IMR-90 (cell line): ENCODE data around the gene TMEM179.

Experiments used
- BHLHE40 ChIP-seq: fragments of 150-350 bp; IDR thresholded peaks from 2 replicates; pipeline ENCODE4 v1.6.1; 2016; ENCODE audit warnings: mild to moderate bottlenecking, low read depth, low read length
- CEBPB ChIP-seq: IDR thresholded peaks from 2 replicates; pipeline ENCODE4 v1.6.1; 2012; ENCODE audit warnings: low read depth, low read length, improper control_type of control experiment
- CHD1 ChIP-seq: IDR thresholded peaks from 2 replicates; pipeline ENCODE4 v1.6.1; 2012; ENCODE audit warnings: low read depth, low read length, improper control_type of control experiment
- MXI1 ChIP-seq: IDR thresholded peaks from 2 replicates; pipeline ENCODE4 v1.6.1; 2012; ENCODE audit warnings: low read depth, mild to moderate bottlenecking, low read length, moderate library complexity, borderline replicate concordance
- POLR2A ChIP-seq: IDR thresholded peaks from 2 replicates; pipeline ENCODE4 v1.6.1; 2012; ENCODE audit warnings: mild to moderate bottlenecking, low read depth, low read length
- RAD21 ChIP-seq: IDR thresholded peaks from 2 replicates; pipeline ENCODE4 v1.6.1; 2012; ENCODE audit warnings: low read length, improper control_type of control experiment
- RCOR1 ChIP-seq: IDR thresholded peaks from 2 replicates; pipeline ENCODE4 v1.6.1; 2012; ENCODE audit warnings: mild to moderate bottlenecking, low read length, improper control_type of control experiment; ENCODE audit not compliant: insufficient replicate concordance
- RFX5 ChIP-seq: IDR thresholded peaks from 2 replicates; pipeline ENCODE4 v1.8.0; 2012; ENCODE audit warnings: low read depth, mild to moderate bottlenecking, low read length, moderate library complexity
- SMC3 ChIP-seq: fragments of 150-350 bp; IDR thresholded peaks from 2 replicates; pipeline ENCODE4 v1.6.1; 2016; ENCODE audit warnings: low read depth, mild to moderate bottlenecking, antibody characterized with exemption, low read length, moderate library complexity
- TF ChIP-seq, protein P1 (sequence below): conservative IDR thresholded peaks from 2 replicates; pipeline ENCODE4 v1.5.1; 2012; ENCODE audit warnings: mild to moderate bottlenecking, low read depth, low read length, improper control_type of control experiment
- TF ChIP-seq, protein P2 (sequence below): fragments of 150-350 bp; IDR thresholded peaks from 2 replicates; pipeline ENCODE4 v1.6.1; 2016; ENCODE audit warnings: low read depth, mild to moderate bottlenecking, low read length, moderate library complexity, borderline replicate concordance
- TF ChIP-seq, protein P3 (sequence below): fragments of 150-350 bp; IDR thresholded peaks from 2 replicates; pipeline ENCODE4 v1.6.1; 2017; ENCODE audit warnings: mild to moderate bottlenecking, antibody characterized with exemption, low read length, low read depth

DNA sequence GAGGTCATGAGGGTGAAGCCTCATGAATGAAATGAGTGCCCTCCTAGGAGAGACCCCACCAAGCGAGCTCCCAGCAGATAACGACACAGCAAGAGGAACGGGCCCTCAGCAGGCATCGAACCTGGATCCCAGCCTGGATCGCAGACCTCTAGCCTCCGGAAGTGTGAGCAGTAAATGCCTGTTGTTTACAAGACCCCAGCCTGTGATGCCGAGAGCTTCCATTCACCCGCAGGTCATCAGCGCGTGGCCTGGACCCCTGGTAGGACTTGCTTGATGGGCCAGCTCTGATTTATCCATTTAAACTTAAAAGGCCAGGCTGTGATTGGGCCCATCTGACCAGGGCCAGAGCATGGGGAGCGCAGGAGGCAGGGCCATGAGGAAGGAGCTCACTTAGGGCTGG is 7.0 kb downstream of the TMEM179 start:
- no peak for TF ChIP-seq POLR2A
- TF ChIP-seq RAD21, result no peak
- TF ChIP-seq, protein P1, sequence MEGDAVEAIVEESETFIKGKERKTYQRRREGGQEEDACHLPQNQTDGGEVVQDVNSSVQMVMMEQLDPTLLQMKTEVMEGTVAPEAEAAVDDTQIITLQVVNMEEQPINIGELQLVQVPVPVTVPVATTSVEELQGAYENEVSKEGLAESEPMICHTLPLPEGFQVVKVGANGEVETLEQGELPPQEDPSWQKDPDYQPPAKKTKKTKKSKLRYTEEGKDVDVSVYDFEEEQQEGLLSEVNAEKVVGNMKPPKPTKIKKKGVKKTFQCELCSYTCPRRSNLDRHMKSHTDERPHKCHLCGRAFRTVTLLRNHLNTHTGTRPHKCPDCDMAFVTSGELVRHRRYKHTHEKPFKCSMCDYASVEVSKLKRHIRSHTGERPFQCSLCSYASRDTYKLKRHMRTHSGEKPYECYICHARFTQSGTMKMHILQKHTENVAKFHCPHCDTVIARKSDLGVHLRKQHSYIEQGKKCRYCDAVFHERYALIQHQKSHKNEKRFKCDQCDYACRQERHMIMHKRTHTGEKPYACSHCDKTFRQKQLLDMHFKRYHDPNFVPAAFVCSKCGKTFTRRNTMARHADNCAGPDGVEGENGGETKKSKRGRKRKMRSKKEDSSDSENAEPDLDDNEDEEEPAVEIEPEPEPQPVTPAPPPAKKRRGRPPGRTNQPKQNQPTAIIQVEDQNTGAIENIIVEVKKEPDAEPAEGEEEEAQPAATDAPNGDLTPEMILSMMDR, result no peak
- TF ChIP-seq, protein P2, sequence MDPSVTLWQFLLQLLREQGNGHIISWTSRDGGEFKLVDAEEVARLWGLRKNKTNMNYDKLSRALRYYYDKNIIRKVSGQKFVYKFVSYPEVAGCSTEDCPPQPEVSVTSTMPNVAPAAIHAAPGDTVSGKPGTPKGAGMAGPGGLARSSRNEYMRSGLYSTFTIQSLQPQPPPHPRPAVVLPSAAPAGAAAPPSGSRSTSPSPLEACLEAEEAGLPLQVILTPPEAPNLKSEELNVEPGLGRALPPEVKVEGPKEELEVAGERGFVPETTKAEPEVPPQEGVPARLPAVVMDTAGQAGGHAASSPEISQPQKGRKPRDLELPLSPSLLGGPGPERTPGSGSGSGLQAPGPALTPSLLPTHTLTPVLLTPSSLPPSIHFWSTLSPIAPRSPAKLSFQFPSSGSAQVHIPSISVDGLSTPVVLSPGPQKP, result no peak
- TF ChIP-seq BHLHE40, result no peak
- no peak for TF ChIP-seq RFX5
- TF ChIP-seq SMC3, result no peak
- TF ChIP-seq CEBPB, result no peak
- no peak for TF ChIP-seq RCOR1
- TF ChIP-seq, protein P3, sequence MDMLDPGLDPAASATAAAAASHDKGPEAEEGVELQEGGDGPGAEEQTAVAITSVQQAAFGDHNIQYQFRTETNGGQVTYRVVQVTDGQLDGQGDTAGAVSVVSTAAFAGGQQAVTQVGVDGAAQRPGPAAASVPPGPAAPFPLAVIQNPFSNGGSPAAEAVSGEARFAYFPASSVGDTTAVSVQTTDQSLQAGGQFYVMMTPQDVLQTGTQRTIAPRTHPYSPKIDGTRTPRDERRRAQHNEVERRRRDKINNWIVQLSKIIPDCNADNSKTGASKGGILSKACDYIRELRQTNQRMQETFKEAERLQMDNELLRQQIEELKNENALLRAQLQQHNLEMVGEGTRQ, result no peak
- TF ChIP-seq CHD1, result no peak
- TF ChIP-seq MXI1, result no peak
